ENCODE data around the gene MSTN. TPM values are rescaled to one million over a fixed set of nuclear protein-coding genes. Genes with fewer than 3 reads are reported as not detected.

MSTN gene
- total RNA-seq, 4 donors from 2014 or later, result 0.27 to 0.45 (median 0.29) TPM; not detected in 1

DNA sequence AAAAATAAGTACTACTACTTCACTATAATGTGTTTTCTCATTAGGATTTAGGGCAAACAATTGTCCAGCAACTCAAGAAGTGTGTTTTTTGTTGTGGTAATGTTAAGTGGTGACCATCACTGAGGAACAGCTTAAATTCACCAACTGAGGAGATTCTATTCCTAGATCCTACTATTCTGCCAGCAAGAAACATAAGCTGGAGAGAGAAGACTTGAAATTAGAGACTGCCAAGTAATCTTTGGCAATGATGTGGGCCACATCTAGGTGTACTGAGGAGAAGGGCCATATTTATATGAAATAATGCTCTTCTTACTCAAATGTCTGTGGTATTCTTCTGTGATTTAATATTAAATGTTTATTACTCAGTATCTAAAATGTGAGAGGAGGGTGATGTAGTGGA is 44.3 kb upstream of the MSTN start:
- no peaks in the 10 kb centered on the region for H3K27me3 ChIP-seq
- intact Hi-C loops (cut with DNase I), result no loop called here
- no peaks in the 10 kb centered on the region for H3K9me3 ChIP-seq
- no peak overlapping the region for H3K4me3 ChIP-seq (replicated peaks in 1 of 3)
- no peak for TF ChIP-seq POLR2A (IDR thresholded peaks at IDR 0.05)
- TF ChIP-seq, protein P1, sequence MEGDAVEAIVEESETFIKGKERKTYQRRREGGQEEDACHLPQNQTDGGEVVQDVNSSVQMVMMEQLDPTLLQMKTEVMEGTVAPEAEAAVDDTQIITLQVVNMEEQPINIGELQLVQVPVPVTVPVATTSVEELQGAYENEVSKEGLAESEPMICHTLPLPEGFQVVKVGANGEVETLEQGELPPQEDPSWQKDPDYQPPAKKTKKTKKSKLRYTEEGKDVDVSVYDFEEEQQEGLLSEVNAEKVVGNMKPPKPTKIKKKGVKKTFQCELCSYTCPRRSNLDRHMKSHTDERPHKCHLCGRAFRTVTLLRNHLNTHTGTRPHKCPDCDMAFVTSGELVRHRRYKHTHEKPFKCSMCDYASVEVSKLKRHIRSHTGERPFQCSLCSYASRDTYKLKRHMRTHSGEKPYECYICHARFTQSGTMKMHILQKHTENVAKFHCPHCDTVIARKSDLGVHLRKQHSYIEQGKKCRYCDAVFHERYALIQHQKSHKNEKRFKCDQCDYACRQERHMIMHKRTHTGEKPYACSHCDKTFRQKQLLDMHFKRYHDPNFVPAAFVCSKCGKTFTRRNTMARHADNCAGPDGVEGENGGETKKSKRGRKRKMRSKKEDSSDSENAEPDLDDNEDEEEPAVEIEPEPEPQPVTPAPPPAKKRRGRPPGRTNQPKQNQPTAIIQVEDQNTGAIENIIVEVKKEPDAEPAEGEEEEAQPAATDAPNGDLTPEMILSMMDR (IDR thresholded peaks at IDR 0.05), result no peak
- no peak for DNase-seq
- H3K36me3 ChIP-seq, result no peaks in the 10 kb centered on the region
- H3K4me1 ChIP-seq, result no peaks in the 10 kb centered on the region
- no peak overlapping the region for H3K27ac ChIP-seq

DNA sequence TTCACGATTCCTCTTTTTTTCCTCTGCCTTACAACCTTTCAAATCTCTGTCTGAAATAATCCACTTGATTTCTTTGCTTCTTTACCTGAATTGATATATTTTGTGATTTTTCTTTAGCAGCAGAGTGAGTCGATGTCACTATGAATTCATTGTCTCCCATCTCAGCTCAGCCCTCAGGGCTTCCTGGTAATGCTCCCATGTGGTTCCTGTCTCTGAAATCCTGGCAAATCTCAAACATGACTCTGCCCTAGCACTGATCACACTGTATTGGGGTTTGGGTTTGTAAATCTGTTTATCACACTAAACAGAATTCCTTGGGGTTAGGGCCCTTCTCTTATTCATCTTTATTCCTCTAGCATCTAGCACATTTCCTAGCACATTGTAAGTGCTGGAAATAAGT is 43.0 kb upstream of the MSTN start:
- WGBS, 2 donors, result 79 to 81% methylated on average over 2 of the region's 2 CpGs
- DNase-seq, result no peak
- H3K36me3 ChIP-seq, result no peaks in the 10 kb centered on the region
- H3K9me3 ChIP-seq, result no peaks in the 10 kb centered on the region
- intact Hi-C loops (cut with DNase I), result no loop called here
- no peak overlapping the region for H3K4me3 ChIP-seq (replicated peaks in 1 of 3)
- H3K27me3 ChIP-seq, result no peaks in the 10 kb centered on the region
- TF ChIP-seq POLR2A (IDR thresholded peaks at IDR 0.05), result no peak
- TF ChIP-seq, protein P1 (IDR thresholded peaks at IDR 0.05), result no peak
- H3K4me1 ChIP-seq, result no peaks in the 10 kb centered on the region
- no peak overlapping the region for H3K27ac ChIP-seq

DNA sequence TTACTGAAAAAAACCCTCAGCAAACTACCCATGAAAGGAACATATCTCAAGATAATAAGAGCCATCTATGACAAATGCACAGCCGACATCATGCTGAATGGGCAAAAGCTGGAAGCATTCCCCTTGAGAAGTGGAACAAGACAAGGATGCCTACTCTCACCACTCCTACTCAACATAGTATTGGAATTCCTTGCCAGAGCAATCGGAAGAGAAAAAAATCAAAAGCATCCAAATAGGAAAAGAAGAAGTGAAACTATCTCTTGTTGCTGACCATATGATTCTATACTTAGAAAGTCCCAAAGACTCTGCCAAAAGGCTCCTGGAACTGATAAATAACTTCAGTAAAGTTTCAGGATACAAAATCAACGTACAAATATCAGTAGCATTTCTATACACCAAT is 40.6 kb upstream of the MSTN start:
- WGBS, 2 donors, result 69 to 89% methylated on average over 3 of the region's 3 CpGs
- Histone ChIP-seq H3K27me3 (no peaks in the 10 kb centered on the region), H3K36me3 (no peaks in the 10 kb centered on the region), H3K9me3 (no peaks in the 10 kb centered on the region), H3K4me1 (no peaks in the 10 kb centered on the region), H3K27ac (no peak overlapping the region), H3K4me3 (replicated peaks in 1 of 3) (no peak overlapping the region)
- intact Hi-C loops (cut with DNase I), result no loop called here
- no peak for DNase-seq
- no peak for TF ChIP-seq POLR2A (IDR thresholded peaks at IDR 0.05)
- TF ChIP-seq, protein P1 (IDR thresholded peaks at IDR 0.05), result no peak

DNA sequence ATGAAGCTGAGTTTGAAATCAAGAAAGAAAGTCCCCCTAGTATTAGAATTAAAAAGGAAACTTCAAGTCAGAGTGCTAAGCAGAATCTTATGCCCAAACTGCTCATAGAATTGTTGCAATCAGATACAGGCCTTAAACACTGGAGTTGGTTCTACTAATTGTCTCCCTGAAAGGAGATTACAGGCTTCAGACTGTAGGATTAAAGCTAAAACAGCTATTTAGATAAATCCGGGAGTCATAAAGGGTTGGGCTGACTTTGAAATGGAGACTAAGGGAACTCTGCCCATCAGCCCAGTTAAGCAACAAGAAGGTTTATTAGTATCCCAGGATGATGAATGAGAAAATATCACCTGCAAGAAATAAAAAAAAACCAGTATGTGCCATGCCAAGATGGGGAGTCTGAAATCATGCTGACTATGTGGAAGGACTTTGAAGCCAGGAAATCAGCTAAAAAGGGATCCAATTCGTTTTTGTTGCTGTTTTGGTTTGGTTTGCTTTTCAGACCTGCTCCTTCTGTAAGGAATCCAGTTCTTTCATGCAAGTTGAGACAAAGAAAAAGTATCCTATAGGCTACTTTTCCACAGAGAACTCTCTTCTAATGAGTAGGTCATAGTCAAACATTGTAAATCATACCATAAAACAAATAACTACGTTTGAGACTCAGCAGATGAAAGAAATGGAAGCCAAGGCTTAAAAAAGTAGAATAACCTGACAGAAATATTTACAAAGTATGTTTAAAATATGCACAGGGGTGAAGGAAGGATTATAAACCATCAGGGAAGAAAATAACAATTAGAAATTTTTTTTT is 37.6 kb upstream of the MSTN start:
- intact Hi-C loops (cut with DNase I), result no loop called here
- Histone ChIP-seq H3K4me1 (no peaks in the 10 kb centered on the region), H3K27me3 (no peaks in the 10 kb centered on the region), H3K4me3 (replicated peaks in 1 of 3) (no peak overlapping the region), H3K9me3 (no peaks in the 10 kb centered on the region), H3K27ac (no peak overlapping the region), H3K36me3 (no peaks in the 10 kb centered on the region)
- 62 to 69% methylated on average over 3 of the region's 3 CpGs for WGBS, 2 donors
- no peak for TF ChIP-seq POLR2A (IDR thresholded peaks at IDR 0.05)
- TF ChIP-seq, protein P1 (IDR thresholded peaks at IDR 0.05), result no peak
- no peak for DNase-seq

DNA sequence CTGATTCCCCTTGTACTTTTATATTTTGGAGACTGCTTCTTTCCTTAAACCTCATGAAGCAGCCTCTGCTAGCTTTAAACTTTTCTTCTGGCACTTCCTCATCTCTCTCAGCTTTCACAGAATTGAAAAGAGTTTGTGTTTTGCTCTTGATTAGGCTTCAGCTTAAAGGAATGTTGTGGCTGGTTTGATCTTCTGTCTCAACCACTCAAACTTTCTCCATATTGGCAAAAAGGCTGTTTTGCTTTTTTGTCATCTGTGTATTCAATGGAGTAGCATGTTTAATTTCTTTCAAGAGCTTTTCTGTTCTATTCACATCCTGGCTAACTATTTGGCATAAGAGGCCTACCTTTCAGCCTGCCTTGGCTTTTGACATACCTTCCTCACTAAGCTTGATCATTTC is 36.3 kb upstream of the MSTN start:
- Histone ChIP-seq H3K27ac (no peak overlapping the region), H3K4me1 (no peaks in the 10 kb centered on the region), H3K4me3 (replicated peaks in 1 of 3) (no peak overlapping the region), H3K27me3 (no peaks in the 10 kb centered on the region), H3K9me3 (no peaks in the 10 kb centered on the region), H3K36me3 (no peaks in the 10 kb centered on the region)
- TF ChIP-seq, protein P1 (IDR thresholded peaks at IDR 0.05), result no peak
- TF ChIP-seq POLR2A (IDR thresholded peaks at IDR 0.05), result no peak
- intact Hi-C loops (cut with DNase I), result no loop called here
- DNase-seq, result no peak
